Neural cell (in vitro differentiated cells): ENCODE data around the gene CREM. TPM values are rescaled to one million over a fixed set of nuclear protein-coding genes. Genes with fewer than 3 reads are reported as not detected.

ENCODE experiments used
- H2AFZ ChIP-seq: fragments of 200-600, 300-800 bp; sonication (generic), shearing (Covaris generic); 2 replicates; pipeline ENCODE4 v1.6.0; 2014; ENCODE audit warnings: low read depth, mild to moderate bottlenecking, antibody characterized with exemption, low read length, moderate library complexity
- H3F3A ChIP-seq: fragments of 200-600 bp; shearing (Covaris generic); 2 replicates; pipeline ENCODE4 v1.6.1; 2016; ENCODE audit warnings: mild to moderate bottlenecking, moderate library complexity, mixed read lengths, antibody characterized with exemption, low read length; ENCODE audit not compliant: insufficient read depth, poor library complexity, severe bottlenecking
- H3K27ac ChIP-seq: fragments of 200-600, 300-800 bp; sonication (generic), shearing (Covaris generic); 2 replicates; pipeline ENCODE4 v1.5.1; 2014; ENCODE audit warnings: mild to moderate bottlenecking, low read length, moderate library complexity
- H3K27me3 ChIP-seq: fragments of 300-800, 200-600 bp; sonication (generic), shearing (Covaris generic); 2 replicates; pipeline ENCODE4 v1.6.0; 2014; ENCODE audit warnings: mild to moderate bottlenecking, low read depth, low read length, moderate library complexity; ENCODE audit not compliant: insufficient read depth
- H3K36me3 ChIP-seq: fragments of 300-800, 200-600 bp; sonication (generic), shearing (Covaris generic); 2 replicates; pipeline ENCODE4 v1.5.1; 2014; ENCODE audit warnings: mild to moderate bottlenecking, antibody characterized with exemption, low read length, moderate library complexity; ENCODE audit not compliant: insufficient read depth
- H3K4me2 ChIP-seq: fragments of 300-800, 200-600 bp; sonication (generic), shearing (Covaris generic); 2 replicates; pipeline ENCODE4 v1.6.0; 2014; ENCODE audit warnings: mild to moderate bottlenecking, low read length
- H3K4me3 ChIP-seq: fragments of 300-800, 200-600 bp; sonication (generic), shearing (Covaris generic); 2 replicates; pipeline ENCODE4 v1.5.1; 2014; ENCODE audit warnings: mild to moderate bottlenecking, low read length, moderate library complexity
- H3K79me2 ChIP-seq: fragments of 200-600 bp; shearing (Covaris generic); replicated peaks from 2 replicates; pipeline ENCODE4 v1.6.0; 2014; ENCODE audit warnings: mild to moderate bottlenecking, low read length, moderate library complexity; ENCODE audit not compliant: insufficient read depth
- H3K9ac ChIP-seq: fragments of 300-800, 200-600 bp; sonication (generic), shearing (Covaris generic); 2 replicates; pipeline ENCODE4 v1.6.1; 2016; ENCODE audit warnings: mild to moderate bottlenecking, low read length, mixed read lengths
- H3K9me2 ChIP-seq: fragments of 200-600 bp; shearing (Covaris generic); 2 replicates; pipeline ENCODE4 v1.6.1; 2016; ENCODE audit warnings: mild to moderate bottlenecking, low read length, mixed read lengths; ENCODE audit not compliant: insufficient read depth
- H3K9me3 ChIP-seq: fragments of 200-600, 300-800 bp; sonication (generic), shearing (Covaris generic); 2 replicates; pipeline ENCODE4 v1.6.1; 2016; ENCODE audit warnings: mild to moderate bottlenecking, mixed run types, low read length, moderate library complexity, mixed read lengths
- H4K20me1 ChIP-seq: fragments of 200-600 bp; shearing (Covaris generic); 2 replicates; pipeline ENCODE4 v1.6.1; 2016; ENCODE audit warnings: mild to moderate bottlenecking, mixed run types; ENCODE audit not compliant: insufficient read depth
- CTCF ChIP-seq: fragments of 450-650 bp; IDR thresholded peaks from 2 replicates; pipeline ENCODE4 v1.5.1; 2014; ENCODE audit warnings: antibody characterized with exemption, mild to moderate bottlenecking, moderate library complexity; ENCODE audit not compliant: poor library complexity, severe bottlenecking
- EP300 ChIP-seq: fragments of 450-650 bp; conservative IDR thresholded peaks from 2 replicates; pipeline ENCODE4 v1.6.1; 2014; ENCODE audit warnings: antibody characterized with exemption, mild to moderate bottlenecking, moderate library complexity; ENCODE audit not compliant: poor library complexity, severe bottlenecking
- EZH2 ChIP-seq: fragments of 200-600, 300-800 bp; shearing (Covaris generic), sonication (generic); IDR thresholded peaks from 2 replicates; pipeline ENCODE4 v1.6.1; 2014; ENCODE audit warnings: antibody characterized with exemption, low read length, borderline replicate concordance, mild to moderate bottlenecking; ENCODE audit not compliant: insufficient read depth, poor library complexity, severe bottlenecking
- MXI1 ChIP-seq: fragments of 450-650 bp; conservative IDR thresholded peaks from 2 replicates; pipeline ENCODE4 v1.6.1; 2014; ENCODE audit warnings: antibody characterized with exemption, mild to moderate bottlenecking; ENCODE audit not compliant: poor library complexity, severe bottlenecking
- POLR2AphosphoS5 ChIP-seq: IDR thresholded peaks from 2 replicates; pipeline ENCODE4 v1.6.1; 2012
- RAD21 ChIP-seq: fragments of 450-650 bp; conservative IDR thresholded peaks from 2 replicates; pipeline ENCODE4 v1.6.1; 2014; ENCODE audit warnings: antibody characterized with exemption, mild to moderate bottlenecking, moderate library complexity
- REST ChIP-seq: IDR thresholded peaks from 2 replicates; pipeline ENCODE4 v1.6.1; 2012; ENCODE audit warnings: borderline replicate concordance
- SMC3 ChIP-seq: fragments of 450-650 bp; conservative IDR thresholded peaks from 2 replicates; pipeline ENCODE4 v1.6.1; 2014; ENCODE audit warnings: antibody characterized with exemption, mild to moderate bottlenecking, moderate library complexity; ENCODE audit not compliant: poor library complexity
- TAF1 ChIP-seq: IDR thresholded peaks from 2 replicates; pipeline ENCODE4 v1.6.1; 2012; ENCODE audit warnings: low read depth
- polyA plus RNA-seq: library from polyadenylated mRNA; depleted of rRNA; stranded (reverse); fragments of >200 nt; gene quantifications from 2 replicates; pipeline ENCODE4 v1.2.3, GENCODE V29; 2014

Gene CREM
- polyA plus RNA-seq, 1 donor from 2014 or later: 67.3 TPM

- Histone ChIP-seq H3K27ac (no peak overlapping the region), H3F3A (no peaks in the 10 kb centered on the region)
Measured at GRCh38 chr10:35208949-35209613, 82.4 kb downstream of the CREM start.

GRCh38 chr10:35210961-35211360 lies 84.3 kb downstream of the CREM start:
- Histone ChIP-seq H3K27ac (no peak overlapping the region), H3K9me3 (no peaks in the 10 kb centered on the region), H3K36me3 (no peaks in the 10 kb centered on the region), H2AFZ (no peak overlapping the region), H3K9ac (no peak overlapping the region), H3K4me2 (no peak overlapping the region), H3K27me3 (no peaks in the 10 kb centered on the region), H3K4me3 (no peak overlapping the region), H3K79me2 (no peaks in the 10 kb centered on the region), H4K20me1 (no peaks in the 10 kb centered on the region), H3F3A (no peaks in the 10 kb centered on the region), H3K9me2 (no peaks in the 10 kb centered on the region)
- no peak for TF ChIP-seq POLR2AphosphoS5
- no peak for TF ChIP-seq TAF1
- TF ChIP-seq EP300: no peak
- no peak for TF ChIP-seq MXI1
- no peak for TF ChIP-seq SMC3
- no peak for TF ChIP-seq REST

More at GRCh38 chr10:35208949-35209613, 82.4 kb downstream of the CREM start:
- Histone ChIP-seq H3K79me2 (no peaks in the 10 kb centered on the region), H3K9ac (no peak overlapping the region), H3K27me3 (no peaks in the 10 kb centered on the region), H3K9me2 (no peaks in the 10 kb centered on the region), H4K20me1 (no peaks in the 10 kb centered on the region), H3K4me2 (no peak overlapping the region), H3K36me3 (no peaks in the 10 kb centered on the region), H2AFZ (no peak overlapping the region), H3K9me3 (no peaks in the 10 kb centered on the region), H3K4me3 (no peak overlapping the region)
- TF ChIP-seq CTCF: no peak
- TF ChIP-seq EZH2: no peak
- TF ChIP-seq RAD21: no peak
- no peak for TF ChIP-seq REST
- TF ChIP-seq POLR2AphosphoS5: no peak
- TF ChIP-seq EP300: no peak
- no peak for TF ChIP-seq SMC3
- no peak for TF ChIP-seq TAF1
- TF ChIP-seq MXI1: no peak
